Activated CD8-positive, alpha-beta memory T cell treated with anti-CD3 and anti-CD28 coated beads for 24 hours (primary cell): ENCODE results near the gene ORC5.
"Not testable (repeated sequence)": the region's sequence is repeated elsewhere in the genome, so short reads cannot be mapped to it uniquely, and the experiment has no call there.

Experiments used
- DNase-seq: peaks from one replicate; pipeline ENCODE4 v3.0.0-alpha.2; 2020

ORC5 gene

GRCh38 chr7:104185346-104185745, 22.5 kb downstream of the ORC5 start:
- DNase-seq: no peak

GRCh38 chr7:104179178-104179577, 28.6 kb downstream of the ORC5 start:
- DNase-seq: no peak

GRCh38 chr7:104177565-104178083, 30.2 kb downstream of the ORC5 start:
- not testable (repeated sequence) for DNase-seq

GRCh38 chr7:104176332-104176731, 31.5 kb downstream of the ORC5 start:
- DNase-seq: no peak

GRCh38 chr7:104175361-104175984, 32.3 kb downstream of the ORC5 start:
- DNase-seq: no peak

- DNase-seq: no peak
Measured at GRCh38 chr7:104174798-104175197, 33.0 kb downstream of the ORC5 start.

- DNase-seq: no peak
Measured at GRCh38 chr7:104162081-104162480, 45.7 kb downstream of the ORC5 start.

- DNase-seq: no peak
Measured at GRCh38 chr7:104161244-104161643, 46.6 kb downstream of the ORC5 start.

GRCh38 chr7:104160375-104160774, 47.4 kb downstream of the ORC5 start:
- no peak for DNase-seq

- no peak for DNase-seq
Measured at GRCh38 chr7:104156842-104157277, 51.0 kb downstream of the ORC5 start.

GRCh38 chr7:104153287-104153686, 54.5 kb downstream of the ORC5 start:
- DNase-seq: no peak

- DNase-seq: no peak
Measured at GRCh38 chr7:104152468-104152867, 55.3 kb downstream of the ORC5 start.

GRCh38 chr7:104150470-104150869, 57.3 kb downstream of the ORC5 start:
- DNase-seq: no peak

GRCh38 chr7:104149822-104150221, 58.0 kb downstream of the ORC5 start:
- DNase-seq: no peak

GRCh38 chr7:104142147-104142546, 65.7 kb downstream of the ORC5 start:
- no peak for DNase-seq

- DNase-seq: no peak
Measured at GRCh38 chr7:104137971-104138370, 69.8 kb downstream of the ORC5 start.

- no peak for DNase-seq
Measured at GRCh38 chr7:104137511-104137910, 70.3 kb downstream of the ORC5 start.

GRCh38 chr7:104136981-104137380, 70.8 kb downstream of the ORC5 start:
- DNase-seq: no peak

- DNase-seq: no peak
Measured at GRCh38 chr7:104136561-104136960, 71.3 kb downstream of the ORC5 start.

- no peak for DNase-seq
Measured at GRCh38 chr7:104135760-104136558, 71.9 kb downstream of the ORC5 start.

GRCh38 chr7:104133238-104133637, 74.6 kb downstream of the ORC5 start:
- DNase-seq: no peak

GRCh38 chr7:104130726-104131125, 77.1 kb downstream of the ORC5 start:
- no peak for DNase-seq

GRCh38 chr7:104127204-104127603, 80.6 kb downstream of the ORC5 start:
- no peak for DNase-seq

GRCh38 chr7:104126411-104126841, 81.4 kb downstream of the ORC5 start:
- DNase-seq: no peak
